Left lobe of liver (tissue), 2 donors: Measurements from ENCODE around the gene AFF3. TPM values are rescaled to one million over a fixed set of nuclear protein-coding genes. Genes with fewer than 3 reads are reported as not detected.
A peak's percentile ranks its signal among the peaks of the same experiment; 100 is the strongest.
"Not testable (repeated sequence)": the region's sequence is repeated elsewhere in the genome, so short reads cannot be mapped to it uniquely, and the experiment has no call there.

Experiments used
- ATAC-seq: fragments of 200-7000 bp; cut with Tn5 transposase; one replicate; pipeline ENCODE4 v1.9.1; 2020; ENCODE audit warnings: mild to moderate bottlenecking, moderate library complexity
- DNase-seq: peaks from one replicate; pipeline ENCODE4 v3.0.0-alpha.2; 2020; ENCODE audit warnings: low spot score
- total RNA-seq: library from RNA; stranded (reverse); gene quantifications from one replicate; pipeline ENCODE4 v1.2.1, GENCODE V29; 2021
- donor health status: DM: no; HTN: no; CAD: no; lungs with moderate emphysema.
- donor health status: DM: no; HTN: yes; CAD: no.

Gene AFF3
- total RNA-seq, 1 donor from 2014 or later, result 2.3 TPM

DNA sequence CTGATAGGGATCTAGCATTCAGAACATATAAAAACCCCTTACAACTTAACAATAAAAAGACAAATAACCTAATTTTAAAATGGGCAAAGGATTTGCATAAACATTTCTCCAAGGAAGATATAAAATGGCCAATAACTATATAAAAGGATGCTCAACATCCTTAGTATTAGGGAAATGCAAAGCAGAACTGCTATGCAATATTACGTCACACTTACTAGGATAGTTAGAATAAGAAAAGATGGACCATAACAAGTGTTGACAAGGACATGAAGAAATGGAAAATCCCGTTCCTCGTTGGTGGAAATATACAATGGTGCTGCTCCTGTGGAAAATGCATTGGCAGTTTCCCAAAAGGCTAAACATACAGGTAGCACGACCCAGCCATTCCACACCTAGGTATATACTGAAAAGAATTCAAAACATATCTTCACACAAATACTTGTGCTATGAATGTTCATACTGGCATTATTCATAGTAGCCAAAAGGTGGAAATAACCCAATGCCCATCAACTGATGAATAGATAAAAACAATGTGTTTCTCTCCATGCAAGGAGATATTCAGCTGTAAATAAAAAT is 604.4 kb downstream of the AFF3 start:
- DNase-seq (no peak), ATAC-seq (no peak)

DNA sequence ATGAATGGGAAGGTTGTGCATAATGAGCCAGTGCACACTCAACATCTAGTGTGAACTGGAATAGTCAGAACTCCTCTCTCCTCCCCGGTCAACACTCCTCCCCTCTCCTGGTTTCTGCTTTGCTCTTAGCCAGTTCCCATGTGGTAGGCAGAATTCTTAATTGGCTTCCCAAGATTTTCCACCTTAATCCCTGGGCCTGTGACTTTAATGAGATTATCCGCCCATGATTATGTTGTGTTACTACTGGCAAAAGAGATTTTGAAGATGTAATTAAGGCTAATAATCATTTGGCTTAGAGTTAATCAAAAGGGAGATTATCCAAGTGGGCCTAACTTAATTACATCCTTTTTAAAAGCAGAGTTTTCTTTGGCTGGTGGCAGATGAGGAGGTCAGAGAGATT is 618.3 kb downstream of the AFF3 start:
- ATAC-seq (no peak), DNase-seq (no peak)

DNA sequence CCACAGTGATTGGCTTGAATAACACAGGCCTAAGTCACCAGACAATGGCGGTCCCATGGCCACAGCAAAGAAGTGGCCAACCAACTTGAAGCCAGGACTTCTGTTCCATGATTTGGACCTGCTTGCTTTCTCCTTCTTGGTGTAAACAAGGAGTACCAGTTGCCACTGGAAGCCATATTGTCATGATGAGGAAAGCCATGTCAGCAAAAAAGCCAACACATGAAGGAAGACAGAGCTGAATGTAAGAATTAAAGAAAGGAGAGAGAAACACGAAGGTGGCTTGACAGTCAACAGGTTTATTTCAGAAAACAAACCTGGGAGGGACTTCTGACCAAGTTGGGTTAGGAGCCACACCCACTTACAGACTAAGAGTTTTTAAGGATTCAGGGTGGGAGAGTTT is 620.2 kb downstream of the AFF3 start:
- ATAC-seq, result no peak
- no peak for DNase-seq

DNA sequence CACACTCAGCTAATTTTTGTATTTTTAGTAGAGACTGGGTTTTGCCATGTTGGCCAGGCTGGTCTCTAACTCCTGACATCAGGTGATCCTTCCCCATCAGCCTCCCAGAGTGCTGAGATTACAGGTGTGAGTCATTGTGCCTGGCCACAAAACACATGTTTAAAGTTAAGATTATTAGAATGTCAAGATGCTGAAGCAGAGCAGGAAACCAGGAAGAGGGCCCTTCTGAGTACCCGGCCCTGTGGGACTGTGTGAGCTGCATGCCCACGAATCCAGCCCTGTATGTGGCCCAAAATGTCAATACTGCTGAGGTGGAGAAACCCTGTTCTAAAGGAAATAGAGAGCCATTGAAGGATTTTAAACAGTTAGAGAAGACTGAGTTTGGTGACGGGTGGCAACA is 621.6 kb downstream of the AFF3 start:
- ATAC-seq, result no peak

DNA sequence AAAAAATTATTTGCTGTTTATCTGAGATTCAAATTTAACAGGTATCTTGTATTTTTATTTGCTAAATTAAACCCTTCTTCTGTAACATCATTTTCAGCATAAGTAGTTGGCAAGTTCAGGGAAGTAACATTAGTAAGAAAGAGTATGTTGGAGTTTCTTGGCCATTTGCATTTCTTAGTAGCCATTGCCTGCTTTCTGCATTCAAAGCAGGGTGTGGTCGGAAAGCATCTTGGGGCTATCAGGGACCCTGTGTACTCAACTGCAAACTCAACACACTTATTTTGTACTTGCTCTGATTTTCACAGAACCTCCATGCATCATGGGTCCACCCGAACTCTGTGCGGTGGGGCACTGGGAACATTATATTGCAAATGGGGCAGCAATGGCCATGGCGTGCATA is 622.2 kb downstream of the AFF3 start:
- DNase-seq (no peak), ATAC-seq (no peak)

More for the DNA sequence above, 621.6 kb downstream of the AFF3 start:
- no peak for DNase-seq

DNA sequence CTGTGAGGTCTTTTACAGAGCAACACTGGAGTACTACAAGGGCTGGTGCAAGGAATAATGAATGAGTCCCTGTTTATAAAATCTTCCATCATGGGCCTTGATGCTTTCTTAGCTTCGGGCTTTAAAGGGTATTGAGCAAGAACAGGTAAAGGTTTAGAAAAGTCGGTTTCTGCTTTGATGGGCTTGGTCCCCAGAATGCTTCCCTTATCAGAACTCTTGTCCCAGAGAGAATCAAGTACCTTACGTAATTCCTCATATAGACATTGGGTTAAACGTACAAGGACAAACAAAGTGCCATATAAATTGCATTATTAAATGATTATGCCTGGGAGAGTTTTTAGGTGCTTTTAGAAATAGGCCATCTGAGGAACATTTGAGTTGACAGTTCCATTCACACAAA is 628.0 kb downstream of the AFF3 start:
- ATAC-seq, result no peak
- no peak for DNase-seq

DNA sequence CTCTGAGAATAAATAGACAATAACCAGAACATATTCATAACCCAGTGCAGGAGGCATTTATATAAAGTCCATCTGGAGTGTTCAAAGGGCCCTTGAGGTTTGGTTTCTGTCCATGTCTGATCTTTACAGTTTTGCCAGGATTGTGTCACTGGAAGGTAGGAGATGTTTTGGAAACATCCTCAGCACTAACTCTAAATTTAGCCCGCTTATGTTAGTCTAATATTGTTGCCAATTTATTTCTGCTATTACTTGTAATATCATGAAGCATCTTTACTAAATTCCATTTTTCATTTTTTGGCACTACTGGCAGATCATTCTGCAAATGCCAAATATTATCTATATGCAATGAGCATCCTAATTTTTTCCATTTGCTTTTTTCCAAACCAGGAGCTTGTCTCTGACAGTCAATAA is 630.2 kb downstream of the AFF3 start:
- DNase-seq (no peak), ATAC-seq (no peak)

DNA sequence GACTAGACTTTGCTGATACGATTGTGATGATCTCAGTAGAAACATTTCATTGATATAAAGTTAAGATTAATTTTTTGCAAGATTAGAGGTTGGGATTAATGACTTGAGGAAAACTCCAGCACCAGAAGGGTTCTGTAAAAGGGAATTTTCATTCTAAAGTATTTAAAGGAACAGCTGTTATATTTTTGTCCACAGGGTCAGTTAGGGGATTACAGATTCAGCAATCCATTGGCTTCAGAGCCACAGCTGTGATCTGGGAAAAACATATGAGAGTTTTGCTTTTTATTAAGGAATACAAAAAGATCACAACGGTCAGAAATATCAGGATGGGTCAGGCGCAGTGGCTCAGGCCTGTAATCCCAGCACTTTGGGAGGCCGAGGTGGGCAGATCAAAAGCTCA is 633.0 kb downstream of the AFF3 start:
- no peak for ATAC-seq
- DNase-seq, result no peak

DNA sequence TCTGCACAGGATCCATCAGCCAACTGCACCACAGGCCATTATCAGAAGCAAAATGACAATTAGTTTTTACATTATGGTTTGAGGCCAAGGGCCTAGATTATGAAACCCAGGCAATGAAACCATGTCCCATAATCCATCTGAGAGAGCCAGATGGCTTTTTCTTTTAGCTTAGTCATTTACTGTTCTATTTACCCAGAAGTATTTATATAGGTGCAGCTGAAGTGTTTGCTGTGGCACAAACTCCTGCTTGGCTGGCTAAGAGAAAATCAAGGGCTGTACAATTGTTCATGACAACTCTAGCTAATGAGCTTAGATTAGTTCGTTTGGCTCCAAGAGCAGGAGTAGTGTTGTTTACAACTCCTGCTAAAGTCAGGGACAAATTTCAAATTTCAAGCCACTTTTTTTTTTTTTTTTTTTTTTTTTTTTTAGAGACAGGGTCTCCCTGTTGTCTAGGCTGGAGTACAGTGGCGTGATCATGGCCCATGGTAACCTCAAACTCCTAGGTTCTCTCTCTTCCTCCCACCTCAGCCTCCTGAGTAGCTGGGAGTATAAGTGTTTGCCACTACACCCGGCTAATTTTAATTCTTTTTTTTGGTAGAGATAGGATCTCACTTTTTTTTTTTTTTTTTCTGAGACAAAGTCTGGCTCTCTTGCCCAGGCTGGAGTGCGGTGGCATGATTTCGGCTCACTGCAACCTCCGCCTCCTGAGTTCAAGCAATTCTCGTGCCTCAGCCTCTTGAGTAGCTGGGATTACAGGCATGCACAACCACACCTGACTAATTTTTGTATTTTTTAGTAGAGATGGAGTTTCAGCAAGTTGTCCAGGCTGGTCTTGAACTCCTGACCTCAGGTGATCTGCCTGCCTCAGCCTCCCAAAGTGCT is 634.2 kb downstream of the AFF3 start:
- ATAC-seq (no peak), DNase-seq (no peak)

DNA sequence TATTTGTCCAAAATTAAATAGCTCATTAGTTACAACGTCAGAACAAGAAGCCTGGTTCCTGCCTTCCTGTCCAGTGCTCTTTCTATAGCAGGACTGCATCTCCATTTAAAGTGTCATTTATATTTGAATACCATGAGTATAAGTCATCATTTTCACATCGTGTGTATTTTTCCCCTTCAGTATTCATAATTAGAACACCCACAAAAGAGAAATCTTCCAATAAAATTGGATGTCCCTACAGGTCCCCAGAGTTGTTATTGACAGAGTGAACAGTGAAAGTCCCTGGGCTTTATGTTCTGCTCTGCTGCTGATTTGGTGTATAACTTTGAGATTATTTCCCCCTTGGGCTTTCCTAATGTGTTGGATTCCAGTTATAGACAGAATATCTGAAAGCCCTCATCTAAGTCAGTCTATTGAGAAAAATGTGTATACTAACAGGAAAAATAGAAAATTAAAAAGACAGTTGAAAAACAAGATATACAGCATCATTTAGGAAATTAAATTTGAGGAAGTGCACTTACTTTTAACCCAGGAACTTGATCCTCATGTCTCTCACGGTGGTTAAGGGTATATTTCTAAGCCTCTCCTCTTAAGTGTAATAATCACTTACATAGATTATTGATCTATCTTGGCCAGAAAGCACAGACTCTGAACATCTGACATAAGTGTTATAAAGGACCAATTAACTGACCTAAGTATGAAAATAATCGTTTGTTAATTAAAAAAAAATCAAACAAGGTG is 637.4 kb downstream of the AFF3 start:
- no peak for DNase-seq
- ATAC-seq, result no peak

DNA sequence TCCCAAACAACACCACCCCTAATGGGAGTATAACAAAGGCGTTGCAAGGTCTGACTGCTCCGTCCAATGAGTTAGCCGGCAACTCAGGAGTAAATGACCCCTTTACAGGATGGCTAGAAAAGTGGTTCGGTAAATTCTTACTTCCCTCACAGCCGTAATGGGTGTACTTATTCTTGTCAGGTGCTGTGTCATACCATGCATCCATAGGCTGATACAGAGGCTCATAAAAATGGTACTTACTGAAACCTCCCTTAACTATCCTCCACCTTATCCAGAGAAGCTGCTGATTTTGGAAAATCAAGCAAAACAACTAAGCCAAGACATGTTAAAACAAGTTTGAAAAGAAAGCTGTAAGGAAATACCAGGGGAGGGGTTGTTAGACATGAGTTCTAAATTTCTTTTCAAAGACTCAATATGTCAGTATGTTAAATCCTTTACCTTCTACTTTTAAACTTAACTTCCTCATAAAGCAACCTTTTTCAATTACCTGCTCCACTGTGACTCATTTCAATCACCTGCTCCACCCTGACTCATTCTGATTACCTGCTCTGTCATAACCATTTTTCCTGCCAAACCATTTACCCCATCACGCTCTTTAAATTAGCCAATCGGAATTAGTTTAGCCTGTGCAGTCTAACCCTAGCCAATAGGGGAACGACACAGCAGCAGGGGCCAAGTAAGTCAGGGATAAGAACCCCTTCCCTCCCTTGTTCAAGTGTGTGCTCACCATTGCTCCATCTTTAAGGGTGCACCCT is 638.6 kb downstream of the AFF3 start:
- DNase-seq, ATAC-seq: not testable (repeated sequence)

DNA sequence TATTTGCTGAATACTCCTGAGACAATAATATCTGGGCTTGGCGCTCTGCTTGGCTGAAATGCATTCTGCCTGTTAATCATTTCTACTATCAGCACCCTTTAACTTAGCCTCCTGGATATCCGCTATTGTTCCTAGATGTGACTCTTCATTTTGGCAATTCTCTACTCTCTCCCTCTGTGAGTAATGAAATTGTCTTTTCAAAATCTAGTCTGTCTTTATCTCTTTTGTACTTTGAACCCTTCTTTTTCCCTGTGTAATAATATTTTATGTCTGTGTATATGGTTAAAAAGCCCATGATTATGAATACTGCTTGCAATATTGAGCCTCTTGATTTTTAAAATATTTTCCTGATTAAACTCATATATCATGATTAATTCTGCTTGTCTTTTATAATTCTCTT is 646.4 kb downstream of the AFF3 start:
- ATAC-seq, result peak; percentile 23

More for the DNA sequence above, 646.4 kb downstream of the AFF3 start:
- DNase-seq, result no peak

Other genes with a start within 250 kb of the AFF3 start
- gene LONRF2, start 179.9 kb upstream of the AFF3 start, total RNA-seq, result 0.68 TPM